Esophagus squamous epithelium (tissue), 4 donors: ENCODE data around the gene ADAMTS3.

ENCODE experiments used
- CTCF ChIP-seq, 6 experiments: fragments of 450-650 bp in 4 of 6; fragments of 200-600 bp in 2 of 6; sonication (generic) in 2 of 6; IDR thresholded peaks; one replicate each; pipeline ENCODE4 v1.5.1; 2016 to 2019; ENCODE audit warnings: antibody characterized with exemption in 6 of 6, mild to moderate bottlenecking in 4 of 6, moderate library complexity in 4 of 6
- POLR2A ChIP-seq, 4 donors: fragments of 450-650 bp; IDR thresholded peaks; one replicate each; pipeline ENCODE4 v1.6.1; 2017; ENCODE audit warnings: antibody characterized with exemption in 4 of 4, mild to moderate bottlenecking in 4 of 4, moderate library complexity in 3 of 4

- no peak for TF ChIP-seq CTCF (IDR thresholded peaks at IDR 0.05)
- no peak for TF ChIP-seq POLR2A (IDR thresholded peaks at IDR 0.05)
These were observed 138.0 kb downstream of the ADAMTS3 start for GRCh38 chr4:72430988-72431387.
